GM10266 (cell line): ENCODE data around the gene TMEM18.
"Not testable (repeated sequence)": the region's sequence is repeated elsewhere in the genome, so short reads cannot be mapped to it uniquely, and the experiment has no call there.

Source experiments
- DNase-seq: peaks from one replicate; pipeline ENCODE4 v3.0.0; 2012; ENCODE audit errors: extremely low spot score
- TF ChIP-seq, protein P1 (sequence below): IDR thresholded peaks from 2 replicates; pipeline ENCODE4 v1.5.1; 2012; ENCODE audit warnings: mild to moderate bottlenecking, low read depth; ENCODE audit not compliant: control insufficient read depth, insufficient read depth; ENCODE audit errors: missing control alignments

The TMEM18 gene

DNA sequence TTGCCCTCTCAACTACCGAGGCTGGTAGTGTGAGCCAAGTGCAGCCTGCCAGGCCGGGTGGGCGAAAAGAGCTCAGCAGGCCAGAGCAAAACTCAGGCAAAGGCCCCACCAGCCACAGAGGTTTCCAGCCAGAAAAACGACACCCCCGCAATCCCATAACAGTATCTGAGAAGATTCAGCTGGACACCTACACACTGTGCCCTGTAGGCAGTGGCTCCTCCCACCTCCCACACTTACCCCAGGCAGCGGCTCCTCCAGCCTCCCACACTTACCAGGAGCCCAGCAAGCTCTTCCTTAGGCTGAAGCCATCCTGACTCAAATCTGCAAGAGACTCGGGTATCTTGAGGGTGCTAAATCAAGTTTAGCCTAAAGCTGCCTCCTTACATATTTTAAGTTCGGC is 15.6 kb upstream of the TMEM18 start:
- DNase-seq: no peak
- TF ChIP-seq, protein P1, sequence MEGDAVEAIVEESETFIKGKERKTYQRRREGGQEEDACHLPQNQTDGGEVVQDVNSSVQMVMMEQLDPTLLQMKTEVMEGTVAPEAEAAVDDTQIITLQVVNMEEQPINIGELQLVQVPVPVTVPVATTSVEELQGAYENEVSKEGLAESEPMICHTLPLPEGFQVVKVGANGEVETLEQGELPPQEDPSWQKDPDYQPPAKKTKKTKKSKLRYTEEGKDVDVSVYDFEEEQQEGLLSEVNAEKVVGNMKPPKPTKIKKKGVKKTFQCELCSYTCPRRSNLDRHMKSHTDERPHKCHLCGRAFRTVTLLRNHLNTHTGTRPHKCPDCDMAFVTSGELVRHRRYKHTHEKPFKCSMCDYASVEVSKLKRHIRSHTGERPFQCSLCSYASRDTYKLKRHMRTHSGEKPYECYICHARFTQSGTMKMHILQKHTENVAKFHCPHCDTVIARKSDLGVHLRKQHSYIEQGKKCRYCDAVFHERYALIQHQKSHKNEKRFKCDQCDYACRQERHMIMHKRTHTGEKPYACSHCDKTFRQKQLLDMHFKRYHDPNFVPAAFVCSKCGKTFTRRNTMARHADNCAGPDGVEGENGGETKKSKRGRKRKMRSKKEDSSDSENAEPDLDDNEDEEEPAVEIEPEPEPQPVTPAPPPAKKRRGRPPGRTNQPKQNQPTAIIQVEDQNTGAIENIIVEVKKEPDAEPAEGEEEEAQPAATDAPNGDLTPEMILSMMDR: no peak

DNA sequence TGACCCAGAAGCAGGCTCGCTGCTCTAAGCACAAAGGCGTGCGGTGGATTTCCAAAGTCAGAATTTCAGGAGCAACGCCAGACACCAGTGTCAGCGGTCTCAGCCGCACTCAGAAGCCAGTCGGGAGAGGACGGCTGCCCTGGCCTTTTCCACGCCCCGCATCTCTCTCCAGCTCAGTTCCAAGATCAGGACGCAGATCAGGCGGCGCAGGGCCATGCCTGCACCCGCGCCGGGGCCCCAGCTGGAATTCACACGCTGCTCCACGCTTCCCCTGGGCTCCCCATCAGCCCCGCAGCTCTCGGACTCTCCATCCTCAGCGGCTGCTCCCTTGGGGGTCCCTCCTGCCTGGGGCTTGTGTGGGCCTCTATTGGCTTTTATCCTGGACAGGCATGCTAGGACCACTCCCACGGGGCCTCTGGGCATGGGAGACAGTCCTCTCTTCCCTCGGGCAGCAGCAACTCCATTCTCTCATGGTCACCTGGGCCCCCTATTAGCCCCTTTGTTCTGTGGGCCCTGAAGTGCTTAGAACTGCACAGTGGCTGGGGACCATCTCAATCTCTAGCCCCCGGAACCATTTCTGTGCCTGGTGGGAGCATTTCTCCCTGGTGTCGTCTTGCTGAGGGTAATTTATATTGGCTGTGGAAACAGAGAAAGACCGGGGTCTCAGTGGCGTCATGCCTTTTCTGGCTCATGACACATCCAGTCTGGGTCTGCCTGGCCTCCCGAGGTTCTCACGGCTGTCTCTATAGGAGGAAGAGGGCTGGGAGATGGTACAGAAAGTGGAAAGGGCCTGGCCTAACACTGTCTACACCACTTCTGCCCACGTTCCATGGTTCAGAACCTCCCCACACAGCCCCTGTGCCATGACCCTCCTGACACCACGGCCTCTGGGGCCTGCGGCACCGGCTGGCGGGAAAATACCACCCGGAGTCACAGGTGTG is 14.9 kb upstream of the TMEM18 start:
- no peak for DNase-seq
- TF ChIP-seq, protein P1: no peak

DNA sequence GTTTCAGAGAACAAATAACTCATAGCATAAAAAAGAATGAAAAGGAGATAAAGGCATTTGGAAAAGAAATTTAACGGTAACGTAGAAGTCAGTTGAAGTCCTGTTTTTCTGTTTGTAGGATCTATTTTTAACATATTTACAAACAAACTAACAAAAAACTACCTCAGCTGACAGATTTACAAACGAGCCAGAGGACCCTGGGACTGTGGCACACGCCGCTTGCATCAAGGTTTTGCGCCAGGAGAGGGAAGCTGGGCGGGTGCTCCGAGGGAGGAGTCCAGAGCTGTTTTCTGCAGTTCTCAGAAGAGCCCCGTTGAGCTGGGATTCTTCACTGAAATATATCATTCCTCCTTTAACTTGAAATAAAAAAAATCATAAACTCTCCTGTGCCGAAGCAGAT is 13.6 kb upstream of the TMEM18 start:
- no peak for DNase-seq
- TF ChIP-seq, protein P1: no peak

DNA sequence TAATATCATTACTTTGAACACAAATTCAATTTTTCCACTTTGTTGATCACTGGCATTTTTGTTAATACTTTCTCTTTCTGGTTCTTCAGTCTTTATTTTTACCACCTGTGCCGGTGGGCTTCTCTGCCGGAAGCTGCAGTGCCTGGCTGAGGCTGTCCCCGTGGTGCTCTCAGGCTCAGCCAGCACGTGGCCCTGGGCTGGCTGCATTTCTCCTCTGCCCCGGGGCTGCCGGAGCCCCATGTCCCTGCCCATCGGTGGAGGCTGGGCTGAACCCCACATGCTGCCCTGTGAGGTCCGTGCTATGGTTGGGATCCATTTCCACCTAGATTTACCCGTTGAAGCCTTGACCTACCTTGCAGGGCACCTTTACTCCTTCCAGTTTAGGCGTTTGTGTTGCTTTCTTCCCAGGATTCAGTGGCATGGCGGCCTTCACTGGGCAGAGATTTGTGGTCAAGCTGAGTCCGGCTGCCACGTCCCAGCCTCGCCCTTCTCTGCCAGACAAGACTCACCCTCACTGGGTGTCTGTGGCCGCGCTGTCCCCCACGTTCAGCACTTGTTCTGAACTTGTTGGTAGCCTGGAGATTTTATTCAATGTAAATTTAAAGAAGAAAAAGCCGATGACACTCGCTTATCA is 12.8 kb upstream of the TMEM18 start:
- DNase-seq: no peak
- TF ChIP-seq, protein P1: no peak

DNA sequence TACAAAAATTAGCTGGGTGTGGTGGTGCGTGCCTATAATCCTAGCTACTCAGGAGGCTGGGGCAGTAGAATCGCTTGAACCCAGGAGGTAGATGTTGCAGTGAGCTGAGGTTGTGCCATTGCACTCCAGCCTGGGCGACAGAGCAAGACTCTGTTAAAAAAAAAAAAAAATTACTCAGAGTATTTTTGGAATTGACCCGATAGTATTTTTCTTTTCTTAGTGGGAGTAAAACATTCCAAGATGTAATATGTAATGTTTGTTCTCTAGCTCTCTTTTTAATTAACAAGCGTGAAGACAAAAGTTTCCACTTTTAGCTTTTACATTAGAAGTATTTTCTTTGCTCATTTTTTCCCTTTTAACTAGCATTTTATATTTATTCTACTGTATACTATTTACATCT is 12.0 kb upstream of the TMEM18 start:
- DNase-seq: no peak
- TF ChIP-seq, protein P1: no peak

DNA sequence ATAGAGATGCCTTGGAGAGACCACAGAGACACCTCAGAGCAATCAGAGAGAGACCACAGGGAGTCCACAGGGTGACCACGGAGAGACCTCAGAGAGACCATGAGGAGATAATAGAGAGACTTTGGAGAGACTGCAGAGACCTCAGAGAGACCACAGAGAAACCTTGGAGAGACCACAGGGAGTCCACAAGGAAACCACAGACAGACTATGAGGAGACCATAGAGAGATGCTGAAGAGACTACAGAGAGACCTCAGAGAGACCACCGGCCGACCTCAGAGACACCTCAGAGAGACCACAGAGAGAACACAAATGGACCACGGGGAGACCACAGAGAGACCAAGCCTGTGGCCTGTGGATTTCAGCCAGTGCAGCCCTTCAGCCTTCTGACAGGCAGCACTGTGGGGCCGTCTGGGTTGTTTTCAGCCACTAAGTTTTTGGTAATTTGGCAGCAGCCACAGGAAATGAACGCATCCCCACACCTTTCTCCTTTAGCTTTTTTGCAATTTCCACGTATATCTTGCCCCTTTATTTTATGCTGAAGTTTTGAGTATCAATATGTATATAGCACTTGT is 11.4 kb upstream of the TMEM18 start:
- TF ChIP-seq, protein P1: no peak
- no peak for DNase-seq

DNA sequence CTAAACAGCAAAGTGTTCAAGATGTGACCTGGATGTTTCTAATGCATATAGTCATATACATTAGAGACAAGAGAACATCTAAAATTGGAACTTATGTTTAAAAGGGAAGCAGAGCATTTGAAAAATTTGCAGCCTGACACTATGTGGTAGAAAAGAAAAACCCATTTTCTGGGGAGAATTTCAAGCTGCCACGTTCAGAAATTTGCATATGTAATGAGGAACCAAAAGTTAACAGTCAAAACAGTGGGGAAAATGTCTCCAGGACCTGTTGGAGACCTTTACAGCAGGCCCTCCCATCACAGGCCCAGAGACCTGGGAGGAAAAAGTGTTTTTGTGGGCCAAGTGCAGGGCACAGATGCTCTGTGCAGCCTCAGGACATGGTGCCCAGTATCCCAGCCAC is 8.2 kb upstream of the TMEM18 start:
- TF ChIP-seq, protein P1: no peak
- no peak for DNase-seq

DNA sequence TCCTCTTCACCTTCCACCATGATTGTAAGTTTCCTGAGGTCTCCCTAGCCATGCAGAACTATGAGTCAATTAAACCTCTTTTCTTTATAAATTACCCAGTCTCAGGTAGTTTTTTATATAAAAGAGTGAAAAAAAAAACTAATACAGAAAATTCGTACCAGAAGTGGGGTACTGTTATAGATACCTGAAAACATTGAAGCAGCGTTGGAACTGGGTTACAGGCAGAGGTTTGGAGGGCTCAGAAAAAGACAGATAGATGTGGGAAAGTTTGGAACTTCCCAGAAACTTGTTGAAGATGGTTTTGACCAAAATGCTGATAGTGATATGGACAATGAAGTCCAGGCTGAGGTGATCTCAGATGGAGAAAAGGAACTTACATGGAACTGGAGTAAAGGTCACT is 7.7 kb upstream of the TMEM18 start:
- DNase-seq: not testable (repeated sequence)
